Right kidney (tissue), 1 donor: ENCODE results near the gene KANSL3.

Source experiments
- DNase-seq: peaks from one replicate; pipeline ENCODE4 v3.0.0-alpha.2; 2016

The KANSL3 gene

GRCh38 chr2:96608469-96609455, 29.4 kb downstream of the KANSL3 start:
- DNase-seq: no peak

DNA sequence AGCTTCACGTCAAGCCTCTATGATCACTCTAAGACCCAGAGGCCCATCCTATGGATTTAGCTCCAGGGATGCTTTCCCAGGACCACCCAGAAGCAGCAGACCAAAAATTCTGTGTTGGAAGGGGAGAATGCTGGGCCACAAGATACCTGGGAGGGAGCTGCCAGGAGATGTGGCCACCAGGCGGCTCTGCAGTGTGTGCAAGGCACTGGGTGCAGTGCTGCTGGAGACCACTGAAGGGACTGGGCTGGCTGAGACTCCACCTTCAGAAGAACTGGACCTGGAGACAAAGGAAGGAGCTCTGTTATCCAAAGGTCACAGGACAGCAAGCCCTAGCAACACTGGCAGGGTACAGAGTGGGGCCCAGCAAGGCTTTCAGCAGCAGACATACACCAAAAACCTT, 34.0 kb downstream of the KANSL3 start:
- no peak for DNase-seq

- no peak for DNase-seq
Measured at GRCh38 chr2:96602330-96602823, 35.7 kb downstream of the KANSL3 start.

DNA sequence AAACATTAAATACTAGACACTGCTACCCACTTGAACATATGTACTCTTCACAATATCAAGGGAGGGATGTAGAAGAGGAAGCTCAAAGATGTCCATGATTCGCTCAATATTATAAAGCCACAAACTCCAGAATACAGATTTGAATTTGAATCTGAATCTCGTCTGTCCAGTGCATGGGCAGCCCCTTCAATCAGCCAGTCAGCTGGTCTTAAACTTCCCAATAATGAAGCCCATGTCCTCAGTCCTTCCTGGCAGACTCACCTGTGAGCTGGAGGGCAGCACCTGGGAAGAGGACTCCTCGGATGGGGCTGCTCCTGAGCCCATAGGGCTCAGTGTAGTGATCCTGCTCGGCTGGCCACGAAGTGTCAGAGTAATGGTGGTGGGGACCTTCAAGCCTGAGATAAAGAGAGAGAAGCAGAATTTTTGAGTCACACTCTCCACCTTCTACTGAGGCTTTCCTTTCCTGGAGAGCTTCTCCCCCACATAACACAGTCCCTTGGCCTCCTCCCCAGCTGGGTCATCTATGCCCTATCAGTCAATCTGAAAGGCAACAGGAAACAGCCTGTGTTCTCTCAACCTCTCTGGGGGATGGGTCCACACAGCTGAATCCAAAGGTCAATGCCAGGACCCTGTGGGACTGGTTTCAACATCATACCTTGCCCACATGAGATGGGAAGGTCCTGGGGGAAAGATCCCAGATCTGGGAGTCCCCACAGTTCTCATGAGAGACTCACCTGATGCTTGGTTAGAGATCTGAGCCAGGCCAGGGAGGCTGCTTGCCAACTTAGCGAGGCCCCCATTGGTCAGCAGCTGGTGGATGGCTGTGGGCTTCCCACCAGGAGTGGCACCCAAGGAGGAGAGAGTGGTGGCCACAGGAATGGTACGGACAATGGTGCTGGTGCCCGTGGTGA, 36.5 kb downstream of the KANSL3 start:
- no peak for DNase-seq

DNA sequence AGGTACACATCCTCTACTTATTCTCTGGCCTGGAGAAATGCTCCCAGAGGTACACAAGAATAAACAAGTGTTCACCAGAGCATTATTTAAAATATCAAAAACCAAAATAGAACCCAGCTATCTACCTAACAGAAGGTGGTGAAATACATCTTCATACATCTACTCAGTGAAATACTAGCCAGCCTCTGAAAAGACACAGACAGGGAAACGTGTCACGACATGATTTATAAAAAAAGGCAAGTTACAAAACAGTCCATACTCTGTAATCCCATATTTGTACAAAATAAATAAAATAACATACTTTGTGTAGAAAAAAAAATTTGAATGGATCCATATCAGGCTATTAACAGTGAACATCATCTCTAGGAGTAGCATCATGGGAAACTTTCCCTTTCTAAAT, 38.2 kb downstream of the KANSL3 start:
- no peak for DNase-seq

DNA sequence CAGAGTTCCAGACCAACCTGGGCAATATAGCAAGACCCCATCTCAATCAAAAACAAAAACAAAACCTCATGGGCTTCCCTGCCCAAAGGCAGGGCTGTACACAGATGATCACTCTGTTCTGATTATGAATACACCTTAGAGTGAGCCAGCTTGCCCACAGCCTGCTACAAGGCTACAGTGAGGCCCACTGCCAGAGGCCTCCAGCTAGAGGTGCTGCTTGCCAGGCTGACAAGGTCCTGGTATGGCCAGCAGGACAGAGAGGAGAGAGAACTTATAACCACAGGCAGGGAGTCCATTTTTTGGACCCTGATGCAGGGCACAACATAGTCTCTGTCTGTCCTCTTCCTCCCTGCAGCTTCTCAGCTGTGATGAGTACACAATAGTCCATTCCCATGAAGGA, 41.5 kb downstream of the KANSL3 start:
- no peak for DNase-seq

GRCh38 chr2:96594691-96595152, 43.4 kb downstream of the KANSL3 start:
- DNase-seq: no peak

DNA sequence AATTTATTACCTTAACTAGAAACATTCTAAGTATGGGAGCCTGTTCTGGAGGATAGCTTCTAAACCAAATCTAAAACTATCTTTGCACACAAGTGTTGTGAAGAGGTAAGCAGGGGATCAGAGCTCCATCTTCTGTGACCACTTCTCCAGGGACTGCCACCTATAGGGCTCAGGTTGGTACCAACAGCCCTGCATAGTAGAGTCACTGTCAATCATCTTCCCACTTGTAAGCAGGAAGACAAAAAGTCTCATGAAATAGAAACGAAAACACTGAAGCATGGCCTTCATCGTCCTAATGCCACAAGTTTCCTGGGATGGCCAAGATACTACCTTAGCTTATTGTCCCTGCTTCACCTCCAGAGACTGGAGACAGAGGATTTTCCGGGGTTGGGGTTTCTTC, 43.8 kb downstream of the KANSL3 start:
- no peak for DNase-seq

DNA sequence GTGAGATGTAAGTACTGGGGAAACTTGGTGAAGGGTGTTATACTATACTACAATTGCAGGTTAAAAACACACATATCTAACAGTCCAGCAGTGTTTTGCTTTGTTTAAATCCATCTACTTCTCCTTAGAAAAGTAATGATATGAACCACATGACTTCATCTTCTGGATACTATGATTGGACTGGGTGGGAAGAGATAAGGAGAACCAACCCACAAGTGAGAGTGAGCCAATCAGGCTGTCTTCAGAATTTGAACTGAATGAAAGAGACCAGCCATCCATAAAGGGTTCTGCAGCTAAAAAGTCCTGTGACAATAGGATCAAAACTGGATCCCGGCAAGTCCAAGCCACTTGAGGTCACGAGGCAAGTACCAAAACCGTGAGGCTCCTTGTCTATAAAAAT, 46.6 kb downstream of the KANSL3 start:
- no peak for DNase-seq

DNA sequence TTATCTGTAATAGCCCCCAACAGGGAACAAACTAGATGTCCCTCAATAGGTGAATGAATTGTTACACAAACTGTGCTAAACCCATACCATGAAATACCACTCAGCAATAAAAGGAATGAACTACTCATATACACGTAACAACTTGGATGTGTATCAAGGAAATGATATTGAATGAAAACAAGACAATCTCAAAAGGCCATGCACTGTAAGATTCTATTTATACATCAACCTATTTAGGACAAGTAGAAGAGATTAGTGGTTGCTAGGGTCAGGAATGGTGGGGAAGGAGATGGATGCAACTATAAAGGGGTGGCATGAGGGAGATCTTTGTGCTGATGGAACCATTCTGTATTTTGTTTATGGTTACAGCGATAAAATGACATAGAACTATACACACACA, 47.1 kb downstream of the KANSL3 start:
- DNase-seq: no peak

DNA sequence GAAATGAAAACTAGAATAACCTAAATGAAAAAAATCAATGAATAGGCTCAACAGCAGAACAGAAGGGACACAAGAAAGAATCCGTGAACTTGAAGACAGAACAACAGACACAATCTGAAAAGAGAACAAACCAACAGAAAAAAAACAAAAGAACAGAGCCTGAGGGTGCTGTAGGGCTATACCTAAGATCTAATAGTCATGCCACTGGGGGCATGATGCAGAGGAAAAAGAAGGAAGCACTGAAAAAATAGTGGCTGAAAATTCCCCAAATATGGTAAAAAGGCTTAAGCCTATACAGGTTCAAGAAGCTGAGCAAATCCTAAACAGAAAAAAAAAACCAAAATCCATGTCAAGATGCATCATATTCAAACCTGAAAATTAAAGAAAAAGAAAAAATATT, 50.3 kb downstream of the KANSL3 start:
- DNase-seq: no peak

DNA sequence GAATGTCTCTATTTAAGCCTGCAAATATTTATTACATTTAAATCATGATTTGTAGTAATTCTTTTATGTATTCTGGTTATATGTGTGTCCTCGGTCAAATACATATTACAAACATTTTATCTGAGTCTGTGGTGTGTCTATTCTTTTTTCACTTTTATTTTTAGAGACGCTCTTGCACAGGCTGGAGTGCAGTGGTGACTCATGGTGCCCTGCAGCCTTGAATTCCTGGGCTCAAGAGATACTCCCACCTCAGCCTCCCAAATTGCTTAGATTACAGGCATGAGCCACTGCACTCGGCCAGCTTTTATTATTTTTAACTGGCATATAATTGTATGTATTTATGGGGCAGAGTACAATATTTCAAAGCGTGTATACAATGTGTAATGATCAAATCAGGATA, 54.1 kb downstream of the KANSL3 start:
- no peak for DNase-seq

DNA sequence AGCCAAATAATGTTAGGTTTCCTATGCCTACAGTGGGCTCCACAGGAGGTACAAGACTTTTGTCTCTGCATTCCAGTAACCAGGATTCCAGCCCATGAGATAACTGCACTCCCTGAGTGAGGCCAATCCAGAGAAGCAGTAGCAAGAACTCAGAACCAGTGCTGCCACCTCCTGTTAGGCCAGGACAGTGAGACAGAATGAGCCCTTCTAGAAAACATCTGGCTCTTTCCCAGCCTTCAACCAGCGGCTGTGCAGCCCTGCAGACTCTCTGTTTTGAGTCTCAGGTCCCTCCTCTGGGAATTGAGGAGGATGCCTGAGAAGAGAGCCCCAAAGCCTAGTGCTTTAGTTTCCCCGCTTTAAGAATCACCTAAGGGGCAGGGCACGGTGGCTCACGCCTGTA, 57.3 kb downstream of the KANSL3 start:
- DNase-seq: no peak

DNA sequence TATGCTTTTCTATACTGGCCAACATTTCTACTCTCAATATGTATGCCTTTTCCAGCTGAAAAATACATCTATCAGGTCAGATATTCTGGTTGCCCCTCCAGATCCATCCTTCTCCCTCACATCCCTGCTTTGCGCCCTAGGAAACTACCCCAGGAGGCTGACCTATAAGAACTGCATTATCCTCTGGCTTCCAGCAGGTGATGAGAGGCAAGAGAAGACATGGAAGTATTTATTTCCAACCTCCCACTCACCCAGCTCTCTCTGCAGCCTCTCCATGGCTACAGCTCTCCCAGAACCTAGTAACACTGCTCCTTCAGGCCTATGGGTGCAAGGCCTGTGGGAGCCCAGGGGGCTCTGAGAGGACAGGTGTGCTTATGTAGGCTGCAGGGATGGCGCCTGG, 58.7 kb downstream of the KANSL3 start:
- DNase-seq: no peak

DNA sequence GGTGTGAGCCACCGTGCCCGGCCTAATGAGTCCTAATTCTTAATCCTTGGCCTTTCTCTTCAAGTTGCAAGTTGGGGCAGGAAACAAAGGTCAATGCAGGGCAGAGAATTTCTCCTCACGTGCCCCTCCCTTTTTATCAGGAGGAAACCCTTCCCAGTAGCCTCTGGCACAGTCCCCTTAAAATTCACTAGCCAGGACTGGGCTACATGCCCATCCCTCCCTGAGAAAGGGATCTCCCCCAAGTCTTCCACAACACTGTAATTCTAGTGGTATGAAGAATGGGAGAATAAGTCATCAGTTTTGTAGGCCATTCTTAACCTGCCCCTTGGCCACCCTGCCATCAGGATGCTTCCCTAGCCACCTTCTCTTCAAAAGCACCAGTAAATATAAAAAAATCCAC, 59.4 kb downstream of the KANSL3 start:
- no peak for DNase-seq

DNA sequence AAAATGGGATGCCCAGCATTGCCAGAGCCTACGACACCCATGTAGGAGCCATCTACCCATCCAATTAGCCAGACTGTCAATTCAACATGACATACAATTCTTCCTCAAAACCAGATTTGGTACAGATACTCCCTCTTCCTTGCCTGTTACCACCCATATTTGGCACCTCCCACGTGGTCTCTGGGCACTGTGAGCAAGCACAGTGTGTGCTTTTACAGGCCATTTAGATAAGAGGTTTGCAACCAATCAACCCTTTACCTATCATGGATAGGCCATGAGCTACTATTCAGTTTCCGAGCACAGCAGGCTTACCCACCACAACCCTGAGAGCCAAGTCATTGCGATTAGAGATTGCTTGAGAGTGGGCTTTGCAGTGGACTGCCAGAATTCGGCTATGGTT, 60.6 kb downstream of the KANSL3 start:
- DNase-seq: no peak

DNA sequence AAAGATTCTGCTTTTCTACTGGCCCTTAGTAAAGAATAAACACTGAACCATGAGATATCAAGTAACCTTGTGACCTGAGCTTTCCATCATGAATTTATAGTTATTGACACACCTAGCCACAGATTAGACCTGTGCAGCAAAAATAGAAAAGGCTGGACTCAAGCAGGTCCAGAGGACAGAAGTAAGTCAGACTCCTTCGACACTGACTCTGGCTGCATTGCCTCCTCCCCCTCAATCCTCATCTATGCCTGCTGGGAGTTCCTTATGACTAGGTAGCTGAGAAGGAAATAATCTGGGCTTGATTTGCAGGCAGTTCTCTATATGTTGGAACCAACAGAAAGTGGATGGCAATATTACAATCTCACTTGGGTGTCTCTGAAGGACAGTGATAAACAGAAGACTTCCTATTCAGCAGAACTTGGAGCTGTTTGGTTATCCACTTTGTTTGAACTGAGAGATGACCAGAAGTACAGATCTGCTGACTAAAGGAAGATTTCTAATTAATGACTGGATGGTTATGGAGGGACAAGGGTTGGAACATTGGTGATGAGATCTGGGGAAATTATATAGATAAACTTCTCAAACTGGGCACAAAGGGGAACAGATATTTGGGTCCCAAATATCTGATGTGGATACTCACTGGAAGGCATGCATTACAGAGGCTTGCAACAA, 62.2 kb downstream of the KANSL3 start:
- DNase-seq: no peak

DNA sequence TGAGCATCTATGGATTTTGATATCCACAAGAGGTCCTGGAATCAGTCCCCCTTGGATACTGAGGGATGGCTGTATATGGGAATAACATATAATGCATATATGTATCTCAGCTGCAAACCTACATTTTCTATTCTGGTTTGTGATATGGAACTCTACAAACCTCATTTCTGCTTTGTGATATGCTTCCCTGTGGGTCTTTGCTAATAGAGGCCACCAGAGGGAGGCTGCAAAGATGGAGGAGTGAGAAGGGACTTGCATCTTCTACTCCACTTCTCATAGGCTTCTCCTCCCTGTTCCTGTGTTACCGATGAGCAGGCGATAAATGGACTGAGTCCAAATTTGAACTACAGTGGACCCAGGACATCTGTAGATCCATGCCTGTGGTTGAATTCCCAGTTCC, 63.7 kb downstream of the KANSL3 start:
- DNase-seq: no peak

GRCh38 chr2:96568094-96568493, 70.0 kb downstream of the KANSL3 start:
- DNase-seq: no peak

- no peak for DNase-seq
Measured at GRCh38 chr2:96565111-96565510, 73.0 kb downstream of the KANSL3 start.

DNA sequence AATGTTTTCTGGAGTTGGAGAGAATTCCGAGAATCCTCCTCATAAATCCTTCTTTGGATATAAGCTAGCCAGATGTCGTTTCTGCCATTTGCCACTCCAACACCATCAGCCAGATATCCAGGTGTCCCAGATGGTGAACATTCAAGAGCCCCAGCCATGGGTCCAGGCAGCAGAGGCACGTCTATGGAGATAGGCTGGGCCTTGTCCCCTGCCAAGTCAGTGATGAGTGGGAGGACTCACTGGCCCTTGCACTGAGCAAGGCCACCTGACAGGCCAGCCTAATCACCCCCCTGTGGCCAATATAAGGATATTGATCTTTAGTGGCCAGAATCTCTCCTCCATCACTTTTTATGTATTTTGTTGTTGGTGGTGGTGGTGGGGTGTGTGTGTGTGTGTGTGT, 73.5 kb downstream of the KANSL3 start:
- DNase-seq: no peak

DNA sequence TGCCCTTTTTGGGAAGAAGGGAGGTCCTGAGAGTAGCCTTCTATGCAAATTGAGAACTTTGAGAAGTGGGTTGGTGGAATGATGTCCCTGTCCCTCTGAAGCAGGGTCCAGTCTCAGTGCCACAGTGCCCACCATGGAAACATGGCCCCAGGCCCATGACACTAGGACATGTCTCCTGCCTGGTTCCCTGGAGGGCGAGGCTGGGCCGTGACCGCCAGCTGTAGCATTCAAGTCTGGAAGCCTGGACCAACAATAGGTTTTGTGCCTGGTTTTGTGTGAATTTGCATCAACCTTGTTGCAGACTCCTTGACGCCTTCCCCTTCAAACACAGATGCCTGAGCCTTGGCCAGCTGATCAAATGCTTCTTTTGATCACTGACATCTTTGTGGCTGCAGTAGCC, 74.1 kb downstream of the KANSL3 start:
- DNase-seq: no peak

GRCh38 chr2:96558485-96558884, 79.6 kb downstream of the KANSL3 start:
- no peak for DNase-seq
